Measurements from ENCODE around the gene YDJC. TPM values are rescaled to one million over a fixed set of nuclear protein-coding genes. Genes with fewer than 3 reads are reported as not detected.

Gene YDJC
- total RNA-seq, 1 donor: 19.0 TPM

DNA sequence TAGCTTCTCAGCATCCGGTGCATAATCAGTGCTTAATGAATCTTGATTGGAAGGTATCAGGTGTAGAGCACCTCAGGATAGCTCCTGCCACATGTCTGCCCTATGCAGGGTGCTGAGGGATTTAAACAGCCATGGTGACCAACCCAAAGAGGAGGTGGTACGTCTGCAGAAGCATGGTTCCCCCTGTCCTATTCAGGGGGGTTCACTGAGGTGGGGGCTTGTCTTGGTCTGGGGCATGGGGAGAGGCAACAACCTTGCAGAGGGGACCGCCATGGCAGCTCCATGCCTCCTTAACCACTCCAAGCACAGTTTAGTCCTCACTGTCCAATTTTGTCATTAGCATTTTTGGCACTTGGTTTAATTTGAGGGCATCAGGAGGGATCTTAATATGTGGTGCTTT is 37.4 kb downstream of the YDJC start:
- TF ChIP-seq, protein P1, sequence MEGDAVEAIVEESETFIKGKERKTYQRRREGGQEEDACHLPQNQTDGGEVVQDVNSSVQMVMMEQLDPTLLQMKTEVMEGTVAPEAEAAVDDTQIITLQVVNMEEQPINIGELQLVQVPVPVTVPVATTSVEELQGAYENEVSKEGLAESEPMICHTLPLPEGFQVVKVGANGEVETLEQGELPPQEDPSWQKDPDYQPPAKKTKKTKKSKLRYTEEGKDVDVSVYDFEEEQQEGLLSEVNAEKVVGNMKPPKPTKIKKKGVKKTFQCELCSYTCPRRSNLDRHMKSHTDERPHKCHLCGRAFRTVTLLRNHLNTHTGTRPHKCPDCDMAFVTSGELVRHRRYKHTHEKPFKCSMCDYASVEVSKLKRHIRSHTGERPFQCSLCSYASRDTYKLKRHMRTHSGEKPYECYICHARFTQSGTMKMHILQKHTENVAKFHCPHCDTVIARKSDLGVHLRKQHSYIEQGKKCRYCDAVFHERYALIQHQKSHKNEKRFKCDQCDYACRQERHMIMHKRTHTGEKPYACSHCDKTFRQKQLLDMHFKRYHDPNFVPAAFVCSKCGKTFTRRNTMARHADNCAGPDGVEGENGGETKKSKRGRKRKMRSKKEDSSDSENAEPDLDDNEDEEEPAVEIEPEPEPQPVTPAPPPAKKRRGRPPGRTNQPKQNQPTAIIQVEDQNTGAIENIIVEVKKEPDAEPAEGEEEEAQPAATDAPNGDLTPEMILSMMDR (IDR thresholded peaks at IDR 0.05; ENCODE audit: insufficient read depth, low read depth, low read length): no peak
- H3K4me3 ChIP-seq (ENCODE audit: low read depth, low read length): no peak overlapping the region
- DNase-seq (ENCODE audit: low read depth): no peak

DNA sequence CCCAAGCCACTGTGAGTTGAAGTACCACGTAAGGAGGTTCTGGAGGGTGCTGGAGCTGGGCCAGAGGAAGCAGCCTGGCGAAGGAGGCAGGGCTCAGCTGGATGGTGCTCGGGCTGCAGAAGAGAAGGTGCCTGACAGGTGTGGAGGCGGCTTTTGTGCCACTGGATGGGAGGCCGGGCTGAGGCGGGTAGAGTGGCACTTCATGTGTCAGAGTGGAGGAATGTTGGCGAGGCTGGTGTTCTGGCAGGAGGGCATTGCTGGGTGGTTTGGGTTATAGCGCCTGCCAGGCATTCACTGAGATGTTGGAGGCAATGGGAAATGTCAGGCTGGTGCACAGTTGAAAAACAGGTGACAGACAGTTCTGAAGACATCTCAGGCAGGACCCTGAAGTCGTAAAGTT is 38.1 kb downstream of the YDJC start:
- DNase-seq (ENCODE audit: low read depth): no peak
- H3K4me3 ChIP-seq (ENCODE audit: low read depth, low read length): no peak overlapping the region
- TF ChIP-seq, protein P1 (IDR thresholded peaks at IDR 0.05; ENCODE audit: insufficient read depth, low read depth, low read length): no peak

DNA sequence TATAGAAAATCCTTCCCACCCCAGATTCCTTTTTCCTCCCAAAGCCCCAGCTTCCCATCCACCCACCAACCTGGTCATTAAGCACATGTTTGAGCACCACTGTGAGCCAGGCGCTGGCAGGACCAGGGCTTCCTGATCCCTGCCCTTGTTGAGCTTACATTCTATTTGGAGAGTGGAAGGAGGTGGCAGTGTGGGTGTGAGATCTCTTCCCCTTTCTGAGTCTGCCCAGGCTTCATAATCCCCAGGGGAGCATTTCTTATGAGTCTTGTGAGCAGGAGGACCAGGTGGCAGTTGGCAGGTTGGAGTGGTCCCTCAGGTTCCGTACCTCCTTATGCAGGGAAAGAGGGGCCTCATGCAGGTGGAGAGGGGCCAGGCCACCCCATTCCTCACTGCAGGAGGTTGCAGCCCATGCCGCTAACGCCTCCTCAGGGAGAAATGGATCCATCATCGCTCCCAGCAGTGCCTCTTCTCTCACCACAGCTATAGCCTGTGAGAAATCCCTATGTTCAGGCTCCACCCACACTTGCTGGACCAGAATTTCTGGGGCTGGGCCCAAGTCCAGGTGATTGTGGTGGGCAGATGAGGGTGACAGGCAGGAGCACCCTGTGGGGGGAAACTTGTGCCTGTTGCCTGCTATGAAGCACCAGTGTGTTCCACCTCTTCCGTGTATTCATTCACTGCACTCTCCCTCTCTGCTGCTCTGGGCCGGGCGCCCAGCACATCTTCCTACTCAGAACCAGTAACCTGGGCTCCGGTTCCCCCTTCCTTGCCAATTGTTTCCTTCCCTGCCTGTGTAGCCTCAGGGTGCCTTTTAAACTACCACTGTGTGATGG is 38.8 kb downstream of the YDJC start:
- TF ChIP-seq, protein P1 (IDR thresholded peaks at IDR 0.05; ENCODE audit: insufficient read depth, low read depth, low read length): no peak
- no peak overlapping the region for H3K4me3 ChIP-seq (ENCODE audit: low read depth, low read length)
- DNase-seq (ENCODE audit: low read depth): no peak

DNA sequence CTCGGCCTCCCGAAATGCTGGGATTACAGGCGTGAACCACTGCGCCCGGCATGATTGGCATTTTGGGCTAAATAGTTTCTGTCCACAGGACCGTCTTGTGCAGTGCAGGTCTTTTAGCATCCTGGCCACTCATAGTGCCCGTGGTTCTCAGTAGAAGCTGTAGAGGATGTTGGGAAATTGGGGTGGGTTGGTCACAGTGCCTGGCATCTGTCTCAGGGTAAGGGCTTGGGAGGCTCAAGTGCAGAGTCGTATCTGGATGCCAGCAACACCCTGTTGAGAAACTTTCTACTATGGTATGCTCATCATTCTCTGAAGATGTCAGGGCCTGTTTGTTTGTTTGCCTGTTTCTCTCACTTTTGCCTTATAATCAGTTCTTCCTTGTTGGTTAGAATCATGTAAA is 40.4 kb downstream of the YDJC start:
- TF ChIP-seq, protein P1 (IDR thresholded peaks at IDR 0.05; ENCODE audit: insufficient read depth, low read depth, low read length): no peak
- no peak overlapping the region for H3K4me3 ChIP-seq (ENCODE audit: low read depth, low read length)
- no peak for DNase-seq (ENCODE audit: low read depth)

DNA sequence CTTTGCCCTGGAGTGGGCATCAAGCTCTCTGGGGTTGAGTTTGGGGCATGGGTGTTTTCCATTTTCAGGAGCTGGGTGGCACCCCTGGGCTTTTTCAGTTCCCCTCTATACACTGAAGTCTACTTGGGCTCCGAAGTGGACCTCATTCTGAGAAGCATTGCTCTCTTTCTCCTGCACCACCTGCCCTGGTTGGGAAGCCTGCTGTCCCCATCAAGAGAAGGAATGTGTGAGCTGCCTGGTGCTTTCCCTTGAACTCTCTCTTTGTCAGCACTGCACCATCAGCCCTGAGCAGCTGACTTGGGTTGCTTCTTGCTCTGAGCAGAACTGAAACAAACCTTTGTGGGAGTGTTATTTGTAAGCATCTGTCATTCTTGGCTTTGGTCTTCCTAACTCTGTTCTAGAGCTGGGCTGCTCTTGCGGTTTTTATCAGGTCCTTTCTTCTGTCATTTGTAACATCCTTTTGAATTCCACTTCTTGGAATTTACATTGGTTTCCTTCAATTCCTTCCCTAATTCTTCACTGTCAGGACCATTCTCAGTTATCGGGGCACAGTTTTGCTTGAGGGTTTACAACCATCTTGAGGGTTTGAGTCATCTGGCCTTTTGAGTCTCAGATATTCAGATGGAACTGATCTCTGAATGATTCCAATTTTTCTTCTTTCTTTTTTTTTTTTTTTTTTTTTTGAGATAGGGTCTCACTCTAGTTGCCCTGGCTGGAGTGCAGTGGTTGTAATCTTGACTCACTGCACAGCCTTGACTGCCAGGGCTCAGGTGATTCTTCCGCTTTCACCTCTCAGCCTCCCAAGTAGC is 41.8 kb downstream of the YDJC start:
- peak; percentile 66 for DNase-seq (ENCODE audit: low read depth)
- H3K4me3 ChIP-seq (ENCODE audit: low read depth, low read length): no peak overlapping the region

DNA sequence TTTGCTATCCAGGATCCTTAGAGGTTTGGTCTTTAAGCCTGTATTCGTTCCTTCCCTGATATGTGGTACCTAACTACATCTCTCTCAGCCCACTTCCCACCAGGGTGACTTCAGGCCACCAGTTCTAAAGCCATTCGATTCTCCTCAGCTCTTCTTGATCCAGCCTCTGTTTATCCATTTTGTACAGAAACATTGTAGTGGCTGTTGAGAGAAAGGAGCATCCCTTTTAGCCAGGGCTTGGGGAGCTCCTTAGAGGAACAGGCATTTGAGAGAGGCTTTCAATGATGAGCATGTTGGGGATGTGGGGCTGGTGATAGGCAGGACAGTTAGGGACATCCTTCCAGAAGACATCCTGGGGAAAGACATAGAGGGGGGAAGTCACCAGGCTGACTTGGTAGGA is 44.4 kb downstream of the YDJC start:
- TF ChIP-seq, protein P1 (IDR thresholded peaks at IDR 0.05; ENCODE audit: insufficient read depth, low read depth, low read length): no peak

More for the DNA sequence above, 41.8 kb downstream of the YDJC start:
- TF ChIP-seq, protein P1 (IDR thresholded peaks at IDR 0.05; ENCODE audit: insufficient read depth, low read depth, low read length): no peak

More for the DNA sequence above, 44.4 kb downstream of the YDJC start:
- no peak for DNase-seq (ENCODE audit: low read depth)
- no peak overlapping the region for H3K4me3 ChIP-seq (ENCODE audit: low read depth, low read length)
